Measurements from ENCODE around the gene CEND1.

- TF ChIP-seq EP300 (conservative IDR thresholded peaks at IDR 0.05; ENCODE audit: poor library complexity, severe bottlenecking) (no peak), MXI1 (conservative IDR thresholded peaks at IDR 0.05; ENCODE audit: poor library complexity, severe bottlenecking) (no peak), POLR2AphosphoS5 (IDR thresholded peaks at IDR 0.05) (no peak), CTCF (IDR thresholded peaks at IDR 0.05; ENCODE audit: poor library complexity, severe bottlenecking) (no peak), RAD21 (conservative IDR thresholded peaks at IDR 0.05) (no peak)
These were observed 30.2 kb upstream of the CEND1 start for GRCh38 chr11:819943-820649.
